ENCODE measurements around the gene FAM200A. TPM values are rescaled to one million over a fixed set of nuclear protein-coding genes. Genes with fewer than 3 reads are reported as not detected.

Gene FAM200A
- total and polyA plus RNA-seq, 2 of the 13 experiments (the other 11 are each of a cell fraction or from before 2014, with no cell fraction given) = 4.7 to 6.3 TPM

DNA sequence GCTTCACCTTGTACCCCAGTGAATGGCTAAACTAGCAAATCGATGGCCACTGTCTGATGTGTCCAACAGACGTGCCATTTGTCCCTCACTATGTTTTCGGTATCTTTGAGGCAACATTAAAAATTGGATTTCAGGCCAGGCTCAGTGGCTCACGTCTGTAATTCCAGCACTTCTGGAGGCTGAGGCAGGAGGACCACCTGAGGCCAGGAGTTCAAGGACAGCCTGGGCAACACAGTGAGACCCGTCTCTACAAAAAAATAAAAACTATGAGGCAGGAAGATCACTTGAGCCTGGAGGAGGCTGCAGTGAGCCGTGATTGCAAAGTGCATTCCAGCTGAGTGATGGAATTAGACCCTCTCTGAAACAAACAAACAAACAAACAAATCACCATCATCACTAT is 8.0 kb downstream of the FAM200A start:
- Histone ChIP-seq H3K4me3 (replicated peaks in 1 of 3; ENCODE audit: insufficient read depth in 1 of 3, low read depth in 2 of 3, low read length in 3 of 3) (no peak overlapping the region), H3K4me2 (ENCODE audit: low read depth, low read length) (no peak overlapping the region), H3K9ac (ENCODE audit: insufficient read depth, low read depth, low read length) (no peak overlapping the region), H3K4me1 (ENCODE audit: insufficient read depth, low read length) (peaks cover 9% of the 10 kb centered on the region), H2AFZ (ENCODE audit: low read length) (no peak overlapping the region), H4K20me1 (ENCODE audit: insufficient read depth, low read length) (no peaks in the 10 kb centered on the region), H3K27ac (ENCODE audit: extremely low read length, insufficient read depth, low read length) (no peak overlapping the region), H3K36me3 (replicated peaks in 1 of 2; ENCODE audit: control insufficient read depth in 1 of 2, insufficient read depth in 2 of 2, low read length in 2 of 2) (peaks cover 5 to 7% of the 10 kb centered on the region in 2 experiments; a peak in 2 of 5 replicates), H3K9me3 (ENCODE audit: low read length) (no peaks in the 10 kb centered on the region), H3K79me2 (ENCODE audit: insufficient read depth, low read length) (no peaks in the 10 kb centered on the region), H3K27me3 (ENCODE audit: control insufficient read depth in 1 of 2, insufficient read depth in 2 of 2, low read length in 2 of 2) (no peaks in the 10 kb centered on the region)
- intact Hi-C loops (cut with micrococcal nuclease; ENCODE audit: unreplicated experiment) = no loop called here
- DNase-seq (ENCODE audit: low spot score) (no peak), ATAC-seq (no peak), FAIRE-seq (no peak)
- in situ Hi-C loops (cut with HindIII; ENCODE audit: extremely low pct_ligation_motif_present, low pct_unique_long_range_greater_than_20kb) = no loop called here
- ChIA-PET POLR2A (interaction anchor here (0.8 to 1.2 kb wide), 2 partner anchors 9 to 10 kb away, joined by 3 read pairs; no protein-coding TSS in a partner anchor), CTCF (ENCODE audit: low intra/inter-chr PET ratio, low total read pairs) (no interaction called here)
- TF ChIP-seq ZNF121 (CRISPR knock-in tag; IDR thresholded peaks at IDR 0.05) (peak; percentile 72), MLLT10 (CRISPR knock-in tag; IDR thresholded peaks at IDR 0.05) (no peak), POLR2A (IDR thresholded peaks at IDR 0.05; ENCODE audit: insufficient read depth in 1 of 2, low read depth in 2 of 2, low read length in 2 of 2) (0 out of 4 replicates have a peak, but pooled peaks of 1 of the 2 experiments have one; percentile 9), NR2F2 (IDR thresholded peaks at IDR 0.05; ENCODE audit: borderline replicate concordance, low read depth) (no peak)
- TF ChIP-seq, protein P1, sequence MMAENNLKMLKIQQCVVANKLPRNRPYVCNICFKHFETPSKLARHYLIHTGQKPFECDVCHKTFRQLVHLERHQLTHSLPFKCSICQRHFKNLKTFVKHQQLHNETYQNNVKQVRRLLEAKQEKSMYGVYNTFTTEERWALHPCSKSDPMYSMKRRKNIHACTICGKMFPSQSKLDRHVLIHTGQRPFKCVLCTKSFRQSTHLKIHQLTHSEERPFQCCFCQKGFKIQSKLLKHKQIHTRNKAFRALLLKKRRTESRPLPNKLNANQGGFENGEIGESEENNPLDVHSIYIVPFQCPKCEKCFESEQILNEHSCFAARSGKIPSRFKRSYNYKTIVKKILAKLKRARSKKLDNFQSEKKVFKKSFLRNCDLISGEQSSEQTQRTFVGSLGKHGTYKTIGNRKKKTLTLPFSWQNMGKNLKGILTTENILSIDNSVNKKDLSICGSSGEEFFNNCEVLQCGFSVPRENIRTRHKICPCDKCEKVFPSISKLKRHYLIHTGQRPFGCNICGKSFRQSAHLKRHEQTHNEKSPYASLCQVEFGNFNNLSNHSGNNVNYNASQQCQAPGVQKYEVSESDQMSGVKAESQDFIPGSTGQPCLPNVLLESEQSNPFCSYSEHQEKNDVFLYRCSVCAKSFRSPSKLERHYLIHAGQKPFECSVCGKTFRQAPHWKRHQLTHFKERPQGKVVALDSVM (CRISPR knock-in tag; IDR thresholded peaks at IDR 0.05) = peak; percentile 70
- TF ChIP-seq, protein P2, sequence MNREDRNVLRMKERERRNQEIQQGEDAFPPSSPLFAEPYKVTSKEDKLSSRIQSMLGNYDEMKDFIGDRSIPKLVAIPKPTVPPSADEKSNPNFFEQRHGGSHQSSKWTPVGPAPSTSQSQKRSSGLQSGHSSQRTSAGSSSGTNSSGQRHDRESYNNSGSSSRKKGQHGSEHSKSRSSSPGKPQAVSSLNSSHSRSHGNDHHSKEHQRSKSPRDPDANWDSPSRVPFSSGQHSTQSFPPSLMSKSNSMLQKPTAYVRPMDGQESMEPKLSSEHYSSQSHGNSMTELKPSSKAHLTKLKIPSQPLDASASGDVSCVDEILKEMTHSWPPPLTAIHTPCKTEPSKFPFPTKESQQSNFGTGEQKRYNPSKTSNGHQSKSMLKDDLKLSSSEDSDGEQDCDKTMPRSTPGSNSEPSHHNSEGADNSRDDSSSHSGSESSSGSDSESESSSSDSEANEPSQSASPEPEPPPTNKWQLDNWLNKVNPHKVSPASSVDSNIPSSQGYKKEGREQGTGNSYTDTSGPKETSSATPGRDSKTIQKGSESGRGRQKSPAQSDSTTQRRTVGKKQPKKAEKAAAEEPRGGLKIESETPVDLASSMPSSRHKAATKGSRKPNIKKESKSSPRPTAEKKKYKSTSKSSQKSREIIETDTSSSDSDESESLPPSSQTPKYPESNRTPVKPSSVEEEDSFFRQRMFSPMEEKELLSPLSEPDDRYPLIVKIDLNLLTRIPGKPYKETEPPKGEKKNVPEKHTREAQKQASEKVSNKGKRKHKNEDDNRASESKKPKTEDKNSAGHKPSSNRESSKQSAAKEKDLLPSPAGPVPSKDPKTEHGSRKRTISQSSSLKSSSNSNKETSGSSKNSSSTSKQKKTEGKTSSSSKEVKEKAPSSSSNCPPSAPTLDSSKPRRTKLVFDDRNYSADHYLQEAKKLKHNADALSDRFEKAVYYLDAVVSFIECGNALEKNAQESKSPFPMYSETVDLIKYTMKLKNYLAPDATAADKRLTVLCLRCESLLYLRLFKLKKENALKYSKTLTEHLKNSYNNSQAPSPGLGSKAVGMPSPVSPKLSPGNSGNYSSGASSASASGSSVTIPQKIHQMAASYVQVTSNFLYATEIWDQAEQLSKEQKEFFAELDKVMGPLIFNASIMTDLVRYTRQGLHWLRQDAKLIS (CRISPR knock-in tag; IDR thresholded peaks at IDR 0.05) = no peak
- TF ChIP-seq, protein P3, sequence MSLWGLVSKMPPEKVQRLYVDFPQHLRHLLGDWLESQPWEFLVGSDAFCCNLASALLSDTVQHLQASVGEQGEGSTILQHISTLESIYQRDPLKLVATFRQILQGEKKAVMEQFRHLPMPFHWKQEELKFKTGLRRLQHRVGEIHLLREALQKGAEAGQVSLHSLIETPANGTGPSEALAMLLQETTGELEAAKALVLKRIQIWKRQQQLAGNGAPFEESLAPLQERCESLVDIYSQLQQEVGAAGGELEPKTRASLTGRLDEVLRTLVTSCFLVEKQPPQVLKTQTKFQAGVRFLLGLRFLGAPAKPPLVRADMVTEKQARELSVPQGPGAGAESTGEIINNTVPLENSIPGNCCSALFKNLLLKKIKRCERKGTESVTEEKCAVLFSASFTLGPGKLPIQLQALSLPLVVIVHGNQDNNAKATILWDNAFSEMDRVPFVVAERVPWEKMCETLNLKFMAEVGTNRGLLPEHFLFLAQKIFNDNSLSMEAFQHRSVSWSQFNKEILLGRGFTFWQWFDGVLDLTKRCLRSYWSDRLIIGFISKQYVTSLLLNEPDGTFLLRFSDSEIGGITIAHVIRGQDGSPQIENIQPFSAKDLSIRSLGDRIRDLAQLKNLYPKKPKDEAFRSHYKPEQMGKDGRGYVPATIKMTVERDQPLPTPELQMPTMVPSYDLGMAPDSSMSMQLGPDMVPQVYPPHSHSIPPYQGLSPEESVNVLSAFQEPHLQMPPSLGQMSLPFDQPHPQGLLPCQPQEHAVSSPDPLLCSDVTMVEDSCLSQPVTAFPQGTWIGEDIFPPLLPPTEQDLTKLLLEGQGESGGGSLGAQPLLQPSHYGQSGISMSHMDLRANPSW (CRISPR knock-in tag; IDR thresholded peaks at IDR 0.05; ENCODE audit: borderline replicate concordance) = no peak
- no TSS peak for BruUV-seq (replicated peaks)
- WGBS (ENCODE audit: low lambda C conversion rate) = 94% methylated on average over 5 of the region's 6 CpGs

Measured in HepG2 (cell line).